Lower lobe of right lung (tissue), 2 donors: ENCODE results near the gene PDCL2. TPM values are rescaled to one million over a fixed set of nuclear protein-coding genes. Genes with fewer than 3 reads are reported as not detected.

Experiments
- ATAC-seq, 2 donors: fragments of 200-7000 bp; cut with Tn5 transposase; one replicate each; pipeline ENCODE4 v1.9.1; 2020 to 2022; ENCODE audit warnings: mild to moderate bottlenecking in 2 of 2, moderate library complexity in 2 of 2
- DNase-seq: peaks from one replicate; pipeline ENCODE4 v3.0.0-alpha.2; 2020
- H3K27ac ChIP-seq: fragments of 200-600 bp; one replicate; pipeline ENCODE4 v1.8.0; 2022
- H3K27me3 ChIP-seq: fragments of 200-600 bp; one replicate; pipeline ENCODE4 v1.8.0; 2022; ENCODE audit warnings: low read depth
- H3K36me3 ChIP-seq: fragments of 200-600 bp; one replicate; pipeline ENCODE4 v1.8.0; 2022; ENCODE audit warnings: mild to moderate bottlenecking
- H3K4me1 ChIP-seq: fragments of 200-600 bp; one replicate; pipeline ENCODE4 v1.8.0; 2022
- H3K4me3 ChIP-seq: fragments of 200-600 bp; one replicate; pipeline ENCODE4 v1.8.0; 2022; ENCODE audit warnings: mild to moderate bottlenecking
- H3K9me3 ChIP-seq: fragments of 200-600 bp; one replicate; pipeline ENCODE4 v1.8.0; 2022
- CTCF ChIP-seq: fragments of 200-600 bp; IDR thresholded peaks from one replicate; pipeline ENCODE4 v1.8.0; 2022; ENCODE audit warnings: antibody characterized with exemption, mild to moderate bottlenecking
- intact Hi-C: fragments of 100-400 bp; cut with DNase I; formaldehyde crosslinking; loops from one replicate; pipeline ENCODE4 v1.11.0; 2022
- total RNA-seq: library from RNA; stranded (reverse); fragmentation: NEBNext Ultra II Directional; extraction: Animal tissue kit (Norgen Biotek cat#: 25700); gene quantifications from one replicate; pipeline ENCODE4 v1.2.1, GENCODE V29; 2021
- donor health status: DM: no; HTN: yes; CAD: no; lungs with severe emphysema.

The PDCL2 gene
- total RNA-seq, 1 donor from 2014 or later: not detected

- ATAC-seq: no peak
- intact Hi-C loops: no loop called here
- Histone ChIP-seq H3K27me3 (no peaks in the 10 kb centered on the region), H3K4me1 (no peaks in the 10 kb centered on the region), H3K9me3 (no peaks in the 10 kb centered on the region), H3K36me3 (no peaks in the 10 kb centered on the region), H3K27ac (no peak overlapping the region), H3K4me3 (no peak overlapping the region)
- no peak for TF ChIP-seq CTCF
- DNase-seq: no peak
Observed at GRCh38 chr4:55517526-55518229, 74.4 kb downstream of the PDCL2 start.

- Histone ChIP-seq H3K36me3 (peaks cover 7% of the 10 kb centered on the region), H3K4me3 (no peak overlapping the region), H3K4me1 (no peaks in the 10 kb centered on the region), H3K9me3 (no peaks in the 10 kb centered on the region), H3K27me3 (no peaks in the 10 kb centered on the region), H3K27ac (no peak overlapping the region)
- DNase-seq (no peak), ATAC-seq (no peak)
- intact Hi-C loops: no loop called here
- no peak for TF ChIP-seq CTCF
Observed at GRCh38 chr4:55512922-55513571, 79.0 kb downstream of the PDCL2 start.

GRCh38 chr4:55512077-55512476 is 80.0 kb downstream of the PDCL2 start:
- no peak overlapping the region for H3K27ac ChIP-seq
- no peak for DNase-seq
- no peak for TF ChIP-seq CTCF
- no peak overlapping the region for H3K4me3 ChIP-seq
- peaks cover 13% of the 10 kb centered on the region for H3K36me3 ChIP-seq
- H3K4me1 ChIP-seq: no peaks in the 10 kb centered on the region
- no peaks in the 10 kb centered on the region for H3K9me3 ChIP-seq
- no peak for ATAC-seq
- no peaks in the 10 kb centered on the region for H3K27me3 ChIP-seq
- intact Hi-C loops: no loop called here

GRCh38 chr4:55510685-55511084 is 81.4 kb downstream of the PDCL2 start:
- no peak for TF ChIP-seq CTCF
- no peaks in the 10 kb centered on the region for H3K4me1 ChIP-seq
- peaks cover 13% of the 10 kb centered on the region for H3K36me3 ChIP-seq
- H3K9me3 ChIP-seq: no peaks in the 10 kb centered on the region
- no peaks in the 10 kb centered on the region for H3K27me3 ChIP-seq
- ATAC-seq (no peak), DNase-seq (no peak)
- H3K27ac ChIP-seq: no peak overlapping the region
- intact Hi-C loops: no loop called here
- no peak overlapping the region for H3K4me3 ChIP-seq

- no peak for TF ChIP-seq CTCF
- no peak overlapping the region for H3K27ac ChIP-seq
- DNase-seq: no peak
- H3K9me3 ChIP-seq: no peaks in the 10 kb centered on the region
- no peaks in the 10 kb centered on the region for H3K27me3 ChIP-seq
- no peaks in the 10 kb centered on the region for H3K4me1 ChIP-seq
- H3K36me3 ChIP-seq: peaks cover 13% of the 10 kb centered on the region
- intact Hi-C loops: no loop called here
- ATAC-seq: no peak
- H3K4me3 ChIP-seq: no peak overlapping the region
Observed at GRCh38 chr4:55509266-55509665, 82.8 kb downstream of the PDCL2 start.
